Right hindlimb (tissue), 1 donor: ENCODE results near the gene TBC1D12.
"Not testable (repeated sequence)": the region's sequence is repeated elsewhere in the genome, so short reads cannot be mapped to it uniquely, and the experiment has no call there.

Experiments used
- DNase-seq: peaks from one replicate; pipeline ENCODE4 v3.0.0-alpha.2; 2018

Gene TBC1D12

DNA sequence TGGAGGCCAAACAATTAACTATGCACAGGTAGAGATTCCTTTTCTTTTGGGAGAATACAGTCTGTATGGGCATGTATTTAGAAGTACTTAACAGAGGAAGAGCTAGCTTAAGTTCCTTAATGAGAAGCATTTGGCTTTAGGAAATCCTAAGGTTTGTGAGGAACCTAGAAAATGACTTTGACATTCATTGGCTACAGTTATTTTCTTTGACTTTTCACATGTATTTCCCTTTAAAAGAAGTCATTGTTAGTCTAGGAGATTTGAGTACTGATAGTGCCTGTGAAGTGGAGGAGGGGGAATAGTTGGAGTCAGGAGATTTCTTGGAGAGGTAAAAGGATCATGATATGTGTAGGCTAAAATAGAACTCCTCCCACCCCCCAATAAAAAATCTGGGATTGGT, 146.9 kb downstream of the TBC1D12 start:
- DNase-seq = no peak

DNA sequence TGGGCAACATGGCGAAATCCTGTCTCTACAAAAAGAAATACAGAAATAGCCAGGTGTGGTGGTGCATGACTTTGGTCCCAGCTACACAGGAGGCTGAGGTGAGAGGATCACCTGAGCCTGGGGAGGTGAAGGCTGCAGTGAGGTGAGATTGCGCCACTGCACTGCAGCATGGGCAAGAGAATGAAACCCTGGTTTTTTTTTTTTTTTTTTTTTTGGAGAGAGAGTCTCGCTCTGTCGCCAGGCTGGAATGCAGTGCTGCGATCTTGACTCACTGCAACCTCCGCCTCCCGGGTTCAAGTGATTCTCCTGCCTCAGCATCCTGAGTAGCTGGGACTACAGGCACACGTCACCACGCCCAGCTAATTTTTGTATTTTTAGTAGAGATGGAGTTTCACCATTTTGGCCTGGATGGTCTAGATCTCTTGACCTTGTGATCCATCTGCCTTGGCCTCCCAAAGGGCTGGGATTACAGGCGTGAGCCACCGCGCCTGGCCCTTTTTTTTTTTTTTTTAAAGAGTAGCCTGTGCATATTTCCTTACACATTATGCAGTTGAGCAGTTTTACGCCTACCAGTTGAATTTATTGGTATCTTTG, 165.5 kb downstream of the TBC1D12 start:
- not testable (repeated sequence) for DNase-seq

DNA sequence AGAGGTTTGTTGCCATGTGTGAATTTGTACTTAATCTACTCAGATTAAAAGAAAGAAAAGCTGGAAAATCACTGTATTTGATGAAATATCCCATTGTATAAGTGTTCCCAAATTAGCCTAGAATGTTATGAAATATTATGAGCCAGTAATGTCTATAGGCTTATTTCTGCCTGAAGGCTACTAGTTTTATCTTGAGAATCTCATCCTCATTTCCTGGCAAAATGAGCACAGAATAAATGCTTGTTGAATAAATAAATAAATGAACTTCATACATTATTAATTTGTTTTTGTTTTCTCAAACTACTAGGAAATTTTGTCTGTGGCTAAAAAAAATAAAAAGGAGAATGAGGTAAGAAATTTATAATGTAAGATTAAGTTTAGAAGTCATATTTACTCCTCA, 168.7 kb downstream of the TBC1D12 start:
- no peak for DNase-seq

DNA sequence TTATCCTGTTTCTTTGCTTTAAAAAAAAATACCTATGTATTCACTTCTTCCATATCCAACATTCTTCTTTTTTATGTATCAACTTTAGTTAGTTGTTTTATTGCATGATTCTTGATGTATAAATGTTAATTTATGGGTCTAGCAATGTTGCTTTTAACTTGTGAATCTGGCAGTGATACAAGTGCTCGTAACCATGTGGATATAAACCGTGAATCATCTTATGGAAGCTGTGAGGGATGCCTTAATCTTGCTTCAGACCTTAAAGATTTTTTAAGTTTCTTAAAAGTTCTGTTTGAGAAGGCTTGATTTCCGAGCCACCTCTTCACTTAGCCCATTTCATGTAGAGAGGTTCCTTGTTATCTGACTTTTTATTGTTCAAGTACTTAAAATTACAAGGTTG, 169.2 kb downstream of the TBC1D12 start:
- no peak for DNase-seq

DNA sequence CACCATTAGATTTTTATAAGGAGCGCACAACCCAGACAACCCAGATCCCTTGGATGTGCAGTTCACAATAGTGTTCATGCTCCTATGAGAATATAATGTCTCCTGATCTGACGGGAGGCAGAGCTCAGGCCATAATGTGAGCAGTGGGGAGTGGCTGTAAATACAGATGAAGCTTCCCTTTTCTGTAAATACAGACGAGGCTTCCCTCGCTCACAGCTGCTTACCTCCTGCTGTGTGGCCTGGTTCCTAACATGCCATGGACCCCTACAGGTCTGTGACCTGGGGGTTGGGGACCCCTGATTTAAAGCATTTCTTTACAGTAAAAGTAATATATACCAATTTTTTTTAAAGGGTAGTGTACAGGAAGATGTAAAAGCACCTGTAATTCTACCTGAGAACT, 176.4 kb downstream of the TBC1D12 start:
- DNase-seq = no peak

DNA sequence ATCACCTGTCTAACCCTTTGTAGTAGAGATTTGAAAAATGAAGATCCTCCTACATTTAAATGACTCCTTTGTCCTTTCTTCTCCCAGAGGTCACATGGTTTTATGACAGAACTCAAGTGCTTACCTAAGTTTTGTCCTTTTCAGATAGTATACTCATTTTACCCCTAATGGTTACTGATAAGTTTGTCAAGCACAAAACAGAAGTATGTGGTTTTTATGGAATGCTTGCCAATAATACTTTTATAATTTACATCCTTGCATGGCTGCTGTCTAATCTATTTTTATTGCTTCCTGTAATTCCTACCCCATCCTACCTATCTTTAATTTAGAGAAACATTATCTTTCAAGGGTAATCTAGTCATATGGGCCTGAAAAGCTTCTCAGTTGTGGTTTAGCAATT, 180.8 kb downstream of the TBC1D12 start:
- no peak for DNase-seq
